ENCODE measurements around the gene SUPT3H.
"Not testable (repeated sequence)": the region's sequence is repeated elsewhere in the genome, so short reads cannot be mapped to it uniquely, and the experiment has no call there.

SUPT3H gene

GRCh38 chr6:44955145-44955544 is 422.6 kb downstream of the SUPT3H start:
- no peak for DNase-seq (ENCODE audit: low read depth)

DNA sequence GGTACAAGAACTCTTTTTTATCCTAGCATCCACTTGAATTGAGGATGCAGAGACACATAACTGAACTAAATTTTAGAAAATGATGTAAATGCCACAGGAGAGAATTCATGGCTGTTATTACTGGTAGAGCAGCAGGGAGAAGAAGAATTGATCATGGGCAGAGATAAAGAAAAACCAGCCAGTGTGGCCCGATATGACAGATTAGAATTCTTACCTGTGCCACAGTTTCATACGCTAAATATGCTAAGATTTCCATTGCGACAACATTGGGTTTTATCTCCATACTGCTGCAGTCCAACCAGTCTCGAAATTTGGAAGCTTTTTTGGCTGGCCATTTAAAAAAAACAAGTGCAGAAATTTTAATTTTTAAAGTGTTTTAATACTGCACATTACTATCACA is 423.5 kb downstream of the SUPT3H start:
- DNase-seq (ENCODE audit: low read depth), result no peak

- DNase-seq (ENCODE audit: low read depth), result no peak
Observed at GRCh38 chr6:44951253-44951747, 426.4 kb downstream of the SUPT3H start.

GRCh38 chr6:44949596-44950201 is 428.0 kb downstream of the SUPT3H start:
- no peak for DNase-seq (ENCODE audit: low read depth)

DNA sequence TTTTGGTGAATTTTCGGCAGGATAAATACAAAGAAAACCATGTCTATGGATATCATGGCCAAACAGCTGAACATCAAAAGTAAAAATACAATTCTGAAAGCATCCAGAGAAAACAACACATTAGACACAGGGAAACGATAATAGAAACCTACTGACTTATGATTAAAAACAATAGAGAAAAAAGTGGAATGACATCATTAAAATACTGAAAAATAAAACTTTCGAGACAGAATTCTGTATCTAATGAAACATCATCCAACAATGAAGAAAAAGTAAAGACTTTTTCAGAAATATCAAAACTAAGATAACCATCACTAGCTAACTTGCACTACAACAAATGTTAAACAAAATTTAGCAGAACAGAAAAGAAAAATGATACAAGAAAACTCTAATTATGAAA is 434.2 kb downstream of the SUPT3H start:
- DNase-seq (ENCODE audit: low read depth), result no peak

DNA sequence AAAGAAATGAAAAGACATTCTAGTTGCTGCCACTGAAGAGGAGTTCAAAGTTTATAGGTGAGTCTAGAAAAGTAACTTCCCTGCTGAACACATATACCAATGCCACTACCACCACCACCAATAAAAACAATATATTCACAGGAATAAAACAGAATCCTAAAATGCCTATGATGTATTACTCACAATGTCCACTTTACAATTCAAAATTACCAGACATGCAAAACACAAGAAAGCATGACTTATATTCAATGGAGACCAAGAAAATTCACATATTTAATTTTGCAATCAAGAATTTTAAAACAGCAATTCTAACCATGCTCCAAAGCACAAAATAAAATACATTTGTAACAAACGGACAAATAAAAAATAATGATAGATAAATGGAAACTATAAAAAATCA is 434.9 kb downstream of the SUPT3H start:
- DNase-seq (ENCODE audit: low read depth), result no peak

DNA sequence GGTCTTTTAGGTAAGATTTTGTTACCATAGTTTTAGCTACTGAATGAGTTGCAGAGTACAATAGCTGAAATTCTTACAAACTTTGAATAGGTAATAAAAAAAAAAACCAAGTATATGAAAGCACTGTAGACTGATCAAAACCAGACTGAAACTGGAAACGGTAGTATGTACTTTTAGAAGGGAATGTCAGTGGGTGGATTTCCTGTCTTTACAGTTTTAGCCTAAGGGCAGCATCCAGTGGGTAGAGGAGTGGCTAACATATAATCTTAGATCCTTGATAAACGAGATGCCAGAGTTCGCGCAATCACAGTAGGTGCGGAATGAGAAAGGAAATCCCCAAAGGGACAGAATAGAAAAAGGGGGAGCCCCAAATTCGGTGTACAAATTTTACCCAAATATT is 435.5 kb downstream of the SUPT3H start:
- DNase-seq (ENCODE audit: low read depth), result no peak

DNA sequence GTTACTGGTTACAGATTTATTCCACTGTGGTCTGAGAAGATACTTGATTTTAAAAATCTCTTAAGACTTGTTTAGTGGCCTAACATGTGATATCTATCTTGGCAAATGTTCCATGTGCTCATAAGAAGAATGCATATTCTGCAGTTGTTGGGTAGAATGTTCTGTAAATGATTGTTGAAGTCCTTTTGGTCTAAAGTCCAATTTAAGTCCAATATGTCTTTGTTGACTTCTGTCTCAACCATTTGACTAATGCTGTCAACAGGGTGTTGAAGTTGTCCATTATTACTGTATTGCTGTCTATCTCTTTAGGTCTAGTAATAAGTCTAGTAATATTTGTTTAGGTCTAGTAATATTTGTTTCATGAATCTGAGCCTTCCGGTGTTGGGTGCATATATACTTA is 437.4 kb downstream of the SUPT3H start:
- no peak for DNase-seq (ENCODE audit: low read depth)

- no peak for DNase-seq (ENCODE audit: low read depth)
Observed at GRCh38 chr6:44935693-44936300, 441.9 kb downstream of the SUPT3H start.

DNA sequence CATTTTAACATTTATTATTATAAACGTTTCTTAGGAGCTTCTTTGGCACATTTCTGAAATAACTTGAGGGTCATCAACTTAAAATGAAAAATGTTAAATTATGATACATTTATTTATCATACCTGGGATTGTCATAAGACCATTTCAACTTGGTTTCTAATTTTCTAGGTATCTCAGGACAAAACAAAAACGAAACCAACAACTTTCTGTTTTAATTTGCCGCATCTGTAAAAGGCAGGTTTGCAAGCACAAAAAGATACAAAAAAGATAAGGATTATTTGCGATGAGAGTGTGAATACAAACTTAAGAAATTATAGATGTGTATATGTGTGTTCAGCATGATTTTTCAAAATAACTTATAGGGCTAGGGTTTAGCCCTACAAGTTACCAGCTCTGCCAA is 444.6 kb downstream of the SUPT3H start:
- no peak for DNase-seq (ENCODE audit: low read depth)

DNA sequence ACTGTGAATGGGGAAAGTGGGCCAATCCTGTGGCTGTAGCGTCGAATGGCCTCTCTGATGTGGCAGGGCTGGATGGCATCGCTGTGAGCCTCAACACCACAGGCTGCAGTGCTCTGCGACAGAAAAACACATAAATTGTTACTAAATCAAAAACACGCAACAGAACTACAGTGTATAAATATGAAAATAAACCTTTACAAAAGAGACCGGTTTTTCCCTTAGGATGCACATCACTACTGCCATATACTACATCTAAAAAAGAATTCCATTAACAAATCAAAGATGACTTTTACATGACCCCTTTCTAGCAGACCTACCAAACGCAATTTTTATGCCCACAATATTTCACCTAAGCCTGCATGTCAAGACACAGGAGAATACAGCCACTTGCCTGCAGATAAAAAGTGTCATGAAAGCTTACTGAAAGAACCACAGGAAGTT is 445.1 kb downstream of the SUPT3H start:
- DNase-seq (ENCODE audit: low read depth), result peak; percentile 40

- DNase-seq (ENCODE audit: low read depth), result no peak
Observed at GRCh38 chr6:44931385-44931784, 446.3 kb downstream of the SUPT3H start.

- no peak for DNase-seq (ENCODE audit: low read depth)
Observed at GRCh38 chr6:44926556-44926955, 451.2 kb downstream of the SUPT3H start.

DNA sequence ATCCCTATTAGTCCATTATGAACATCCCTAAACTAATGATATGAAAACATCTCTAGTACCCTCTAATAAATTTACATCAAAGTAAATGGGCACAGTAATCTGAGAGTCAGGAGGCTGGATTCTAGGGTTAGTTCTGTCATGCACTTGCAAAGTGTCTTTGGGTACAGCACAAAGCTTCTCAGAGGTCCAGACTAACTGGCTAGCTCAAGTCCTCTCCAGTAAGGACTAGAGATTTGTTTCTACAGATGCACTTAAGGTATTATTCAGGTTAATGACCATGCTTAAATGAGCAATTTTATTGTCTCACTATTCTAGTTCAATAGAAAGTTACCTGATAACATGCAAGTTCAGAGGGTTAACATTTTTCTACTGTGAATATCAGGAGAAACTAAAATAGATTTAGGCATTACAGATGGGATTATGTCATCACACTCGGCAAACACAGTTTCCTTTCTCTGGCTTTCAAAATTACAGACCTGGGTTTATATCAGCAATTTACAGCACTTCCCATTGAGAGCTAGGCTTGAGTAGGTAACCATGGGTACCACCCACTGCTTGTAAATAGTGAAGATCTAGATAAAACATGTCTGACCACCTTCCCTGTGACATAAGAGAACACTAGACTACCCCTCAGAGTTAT is 452.5 kb downstream of the SUPT3H start:
- DNase-seq (ENCODE audit: low read depth), result peak; percentile 10

DNA sequence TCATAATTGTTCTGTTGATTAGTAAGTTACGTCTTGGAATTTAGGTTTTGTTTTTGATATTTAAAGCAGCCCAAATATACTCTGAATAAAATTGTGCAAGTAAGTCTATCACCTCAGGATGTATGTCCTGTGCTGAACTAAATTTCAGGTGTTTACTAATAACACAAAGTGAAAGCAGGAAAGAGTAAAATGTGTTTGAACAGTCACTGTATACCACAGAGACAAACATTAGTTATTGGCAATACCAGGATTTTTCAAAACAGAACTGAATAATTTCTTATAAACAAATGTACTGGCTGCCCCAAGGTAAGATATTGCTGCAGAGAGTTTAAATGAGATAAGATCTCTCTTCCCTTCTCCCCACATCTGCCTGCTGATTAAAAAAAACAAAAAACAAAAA is 454.3 kb downstream of the SUPT3H start:
- no peak for DNase-seq (ENCODE audit: low read depth)

DNA sequence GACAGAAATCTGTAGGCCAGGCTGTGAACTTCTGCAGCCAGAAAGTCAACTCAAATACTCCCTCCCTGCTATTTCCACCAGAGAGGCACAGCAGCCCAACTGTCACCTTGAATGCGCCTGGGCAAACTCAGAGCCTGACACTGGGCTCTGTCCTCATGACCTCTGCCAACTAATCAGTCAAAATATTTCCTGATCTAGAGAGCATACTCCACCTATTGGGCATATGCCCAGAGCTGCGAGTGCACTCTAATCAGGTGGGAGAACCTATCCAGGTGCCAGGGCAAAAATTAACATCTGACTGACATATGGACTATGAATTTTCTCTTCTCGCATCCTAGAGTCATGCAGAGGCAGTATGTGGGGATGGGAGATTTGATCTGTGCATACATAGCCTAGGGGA is 455.9 kb downstream of the SUPT3H start:
- no peak for DNase-seq (ENCODE audit: low read depth)

GRCh38 chr6:44920952-44921491 is 456.7 kb downstream of the SUPT3H start:
- no peak for DNase-seq (ENCODE audit: low read depth)

DNA sequence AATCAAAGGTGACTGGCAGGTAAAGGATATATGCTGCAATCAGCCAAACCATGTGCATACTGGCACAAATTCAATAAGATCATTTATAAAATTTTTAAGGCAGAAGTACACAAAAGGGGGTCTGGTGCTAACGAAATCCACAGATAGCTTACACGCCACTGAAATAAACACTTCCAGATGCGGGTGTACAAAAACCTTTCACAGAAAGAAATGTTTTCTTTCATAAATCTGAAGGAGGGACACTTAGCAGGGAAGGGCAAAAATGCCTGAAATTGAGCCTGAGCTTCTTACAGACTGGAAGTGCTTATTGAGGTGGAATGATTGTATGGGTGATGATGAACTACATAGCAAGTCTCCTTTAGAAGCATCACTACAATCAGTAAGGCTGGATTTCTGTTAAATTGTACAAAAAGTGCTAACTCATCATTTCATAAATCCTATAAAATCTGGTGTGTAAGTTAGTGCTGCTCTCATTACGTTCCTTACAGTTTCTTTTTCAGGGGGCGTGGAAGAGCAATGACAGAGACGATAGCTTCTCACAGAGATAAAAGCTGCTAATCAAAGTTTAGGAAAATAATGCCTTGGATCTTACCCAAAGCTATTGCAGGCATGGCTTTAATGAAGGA is 458.9 kb downstream of the SUPT3H start:
- no peak for DNase-seq (ENCODE audit: low read depth)

DNA sequence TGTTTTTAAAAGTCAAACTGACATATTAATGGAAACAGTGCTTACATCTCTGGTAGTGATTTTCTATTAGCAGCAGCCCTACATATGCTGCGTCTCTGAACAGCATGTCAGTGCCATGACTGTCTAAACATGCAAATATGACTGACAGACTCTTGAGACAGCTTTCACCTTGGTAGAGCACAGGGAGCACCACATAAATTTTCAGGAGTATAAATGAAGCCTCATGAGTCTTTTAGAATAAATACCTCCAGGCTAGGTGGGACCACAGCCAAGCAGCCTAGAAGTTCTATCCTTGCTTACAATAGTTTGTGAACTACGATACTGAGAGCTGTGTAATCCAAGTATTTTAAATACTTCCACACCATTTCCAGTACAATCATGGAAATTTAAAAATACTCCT is 460.3 kb downstream of the SUPT3H start:
- DNase-seq (ENCODE audit: low read depth), result no peak

DNA sequence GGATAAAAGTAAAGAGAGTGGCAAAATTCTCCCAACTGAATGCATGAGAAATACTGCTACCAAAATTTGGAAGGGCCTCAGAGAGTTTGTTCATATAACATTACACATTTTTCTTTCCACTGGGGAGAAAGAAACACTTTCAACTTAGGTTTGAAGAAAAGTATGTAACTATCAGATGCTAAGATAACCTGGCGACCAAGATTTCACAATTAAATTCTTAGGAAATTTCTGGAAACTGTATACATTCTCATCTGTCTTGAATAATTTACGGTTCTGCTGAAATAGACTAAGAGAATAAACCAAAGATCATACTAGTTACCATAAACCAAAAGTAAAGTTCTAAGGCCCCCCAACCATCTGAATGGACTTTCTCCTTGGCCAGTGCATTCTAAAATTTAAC is 462.6 kb downstream of the SUPT3H start:
- no peak for DNase-seq (ENCODE audit: low read depth)

GRCh38 chr6:44914141-44914540 is 463.6 kb downstream of the SUPT3H start:
- no peak for DNase-seq (ENCODE audit: low read depth)

- DNase-seq (ENCODE audit: low read depth), result no peak
Observed at GRCh38 chr6:44906761-44907160, 471.0 kb downstream of the SUPT3H start.

- not testable (repeated sequence) for DNase-seq (ENCODE audit: low read depth)
Observed at GRCh38 chr6:44900358-44900757, 477.4 kb downstream of the SUPT3H start.
